ENCODE results near the gene RPL7A.
"Not testable (repeated sequence)": the region's sequence is repeated elsewhere in the genome, so short reads cannot be mapped to it uniquely, and the experiment has no call there.

RPL7A gene

GRCh38 chr9:133370685-133371084, 22.7 kb downstream of the RPL7A start:
- DNase-seq = no peak

- DNase-seq = peak; percentile 18 to 45 (median 31)
These were observed 23.3 kb downstream of the RPL7A start for GRCh38 chr9:133371261-133371711.

- DNase-seq = peak in 1 of 3 donors; percentile 10
These were observed 24.1 kb downstream of the RPL7A start for GRCh38 chr9:133372144-133372543.

GRCh38 chr9:133374612-133375115, 26.6 kb downstream of the RPL7A start:
- DNase-seq = peak; percentile 41 to 76 (median 75)

- peak; percentile 38 to 58 (median 50) for DNase-seq
These were observed 27.2 kb downstream of the RPL7A start for GRCh38 chr9:133375116-133375723.

- DNase-seq = peak; percentile 97 to 99 (median 98)
These were observed 28.0 kb downstream of the RPL7A start, which contains the start of the genes STKLD1 and SURF4 for GRCh38 chr9:133375724-133376654. Gene STKLD1, plus strand, starts transcription at chr9:133376366. Its CDS starts 108 bp downstream, at chr9:133376474. Gene SURF4, minus strand, starts transcription at chr9:133376060. Its CDS starts 91 bp downstream, at chr9:133375969.

- DNase-seq = not testable (repeated sequence)
These were observed 29.3 kb downstream of the RPL7A start for GRCh38 chr9:133377280-133377679.

- DNase-seq = no peak
These were observed 29.8 kb downstream of the RPL7A start for GRCh38 chr9:133377721-133378216.

- no peak for DNase-seq
These were observed 30.5 kb downstream of the RPL7A start for GRCh38 chr9:133378408-133378962.

GRCh38 chr9:133379153-133380086, 31.4 kb downstream of the RPL7A start:
- DNase-seq = no peak

GRCh38 chr9:133380734-133381133, 32.7 kb downstream of the RPL7A start:
- DNase-seq = no peak

- no peak for DNase-seq
These were observed 34.6 kb downstream of the RPL7A start for GRCh38 chr9:133382507-133383141.

- DNase-seq = no peak
These were observed 35.4 kb downstream of the RPL7A start for GRCh38 chr9:133383438-133383837.

- DNase-seq = no peak
These were observed 36.8 kb downstream of the RPL7A start for GRCh38 chr9:133384736-133385321.

- DNase-seq = no peak
These were observed 37.4 kb downstream of the RPL7A start for GRCh38 chr9:133385452-133385851.

GRCh38 chr9:133386338-133386737, 38.3 kb downstream of the RPL7A start:
- DNase-seq = no peak

GRCh38 chr9:133387680-133388079, 39.7 kb downstream of the RPL7A start:
- DNase-seq = no peak

GRCh38 chr9:133389025-133389557, 41.1 kb downstream of the RPL7A start:
- peak in 1 of 3 donors; percentile 9 for DNase-seq

- DNase-seq = peak in 1 of 3 donors; percentile 16
These were observed 41.5 kb downstream of the RPL7A start for GRCh38 chr9:133389562-133389961.

- peak in 1 of 3 donors; percentile 4 for DNase-seq
These were observed 42.7 kb downstream of the RPL7A start for GRCh38 chr9:133390713-133391112.

All from suppressor macrophage treated with lipopolysaccharide for 1 hour (primary cell).